H1 (cell line): ENCODE results near the gene KANSL2. TPM values are rescaled to one million over a fixed set of nuclear protein-coding genes. Genes with fewer than 3 reads are reported as not detected.
"Not testable (repeated sequence)": the region's sequence is repeated elsewhere in the genome, so short reads cannot be mapped to it uniquely, and the experiment has no call there.

Experiments used
- CTCF ChIA-PET: fragments of 300-600 bp; sonication (Branson Sonifier 250); formaldehyde crosslinking; loops from one replicate; lab custom pipeline; 2021; ENCODE audit not compliant: partially characterized antibody; lab: Charles Lee
- POLR2A ChIA-PET: fragments of 300-600 bp; sonication (Branson Sonifier 250); formaldehyde crosslinking; loops from one replicate; lab custom pipeline; 2021; ENCODE audit warnings: inconsistent platforms; ENCODE audit not compliant: partially characterized antibody; lab: Charles Lee
- DNase-seq, 2 experiments: peaks; one replicate each; pipeline versions ENCODE4 v3.0.0 to v3.0.0-alpha.2; 2010 to 2022; ENCODE audit warnings: low spot score in 2 of 2, low read depth in 1 of 2, mixed read lengths in 1 of 2
- FAIRE-seq: peaks from 2 replicates; lab custom pipeline; 2011; peaks lifted over from hg19 to GRCh38; lab: Jason Lieb, UNC
- H2AFZ ChIP-seq: 2 replicates; pipeline ENCODE4 v1.8.1; 2012; ENCODE audit warnings: low read length, inconsistent platforms
- H2AK5ac ChIP-seq: 2 replicates; pipeline ENCODE4 v1.6.1; 2013; ENCODE audit warnings: low read depth, low read length
- H2BK120ac ChIP-seq: replicated peaks from 2 replicates; pipeline ENCODE3; 2013; ENCODE audit warnings: low read depth, low read length, inconsistent platforms
- H2BK12ac ChIP-seq: 2 replicates; pipeline ENCODE4 v1.6.1; 2013; ENCODE audit warnings: low read depth, low read length
- H2BK15ac ChIP-seq: 2 replicates; pipeline ENCODE4 v1.6.1; 2013; ENCODE audit warnings: low read length
- H2BK20ac ChIP-seq: 2 replicates; pipeline ENCODE4 v1.6.1; 2013; ENCODE audit warnings: low read length
- H2BK5ac ChIP-seq: 2 replicates; pipeline ENCODE4 v1.6.1; 2013; ENCODE audit warnings: low read depth, low read length
- H3K14ac ChIP-seq: 2 replicates; pipeline ENCODE4 v1.6.1; 2013; ENCODE audit warnings: inconsistent platforms; ENCODE audit not compliant: insufficient read length
- H3K18ac ChIP-seq: 2 replicates; pipeline ENCODE4 v1.6.1; 2013; ENCODE audit warnings: low read length; ENCODE audit errors: extremely low read depth
- H3K23ac ChIP-seq: 2 replicates; pipeline ENCODE4 v1.6.1; 2013; ENCODE audit warnings: inconsistent platforms; ENCODE audit not compliant: insufficient read length
- H3K23me2 ChIP-seq: 2 replicates; pipeline ENCODE4 v1.6.1; 2013; ENCODE audit warnings: low read depth, low read length
- H3K27ac ChIP-seq: 2 replicates; pipeline ENCODE4 v1.6.1; 2011; ENCODE audit warnings: low read depth, low read length, inconsistent platforms
- H3K27me3 ChIP-seq, 4 experiments: replicated peaks in 1 of 4; 1 replicate in 1 of 4; 2 replicates in 3 of 4; pipeline versions ENCODE4 v1.6.1 to v1.8.1; 2011 to 2013; ENCODE audit warnings: low read length in 3 of 4, mild to moderate bottlenecking in 3 of 4, inconsistent platforms in 2 of 4, mixed read lengths in 2 of 4, moderate library complexity in 1 of 4; ENCODE audit not compliant: control insufficient read depth in 3 of 4, insufficient read depth in 3 of 4; ENCODE audit errors: extremely low read depth in 1 of 4
- H3K36me3 ChIP-seq, 4 experiments: 2 replicates each; pipeline versions ENCODE4 v1.6.1 to v1.8.1; 2011 to 2013; ENCODE audit warnings: mild to moderate bottlenecking in 4 of 4, low read length in 3 of 4, moderate library complexity in 2 of 4, control low read depth in 1 of 4, inconsistent platforms in 1 of 4; ENCODE audit not compliant: insufficient read depth in 4 of 4, control insufficient read depth in 2 of 4
- H3K4ac ChIP-seq: replicated peaks from 2 replicates; pipeline ENCODE3; 2013; ENCODE audit warnings: low read length, low read depth, mixed read lengths, inconsistent platforms; ENCODE audit not compliant: insufficient read length
- H3K4me1 ChIP-seq, 4 experiments: replicated peaks in 1 of 4; 1 replicate in 1 of 4; 2 replicates in 3 of 4; pipeline versions ENCODE4 v1.6.1 to v1.8.1; 2011 to 2013; ENCODE audit warnings: low read length in 3 of 4, inconsistent platforms in 2 of 4, mixed read lengths in 1 of 4; ENCODE audit not compliant: insufficient read depth in 4 of 4, control insufficient read depth in 3 of 4
- H3K4me2 ChIP-seq, 2 experiments: 2 replicates each; pipeline versions ENCODE4 v1.6.1 to v1.8.1; 2011 to 2013; ENCODE audit warnings: low read depth in 2 of 2, low read length in 2 of 2, control low read depth in 1 of 2, inconsistent platforms in 1 of 2, mild to moderate bottlenecking in 1 of 2; ENCODE audit not compliant: insufficient read depth in 1 of 2
- H3K4me3 ChIP-seq, 4 experiments: fragments of 200-600, 300-600 bp in 1 of 4; sonication (generic), shearing (Covaris generic), sonication (Bioruptor Twin) in 1 of 4; 2 replicates each; pipeline versions ENCODE4 v1.5.1 to v1.8.1; 2011 to 2016; ENCODE audit warnings: low read length in 4 of 4, low read depth in 3 of 4, control low read depth in 2 of 4, inconsistent platforms in 2 of 4, mild to moderate bottlenecking in 2 of 4, mixed read lengths in 1 of 4, moderate library complexity in 1 of 4; ENCODE audit not compliant: insufficient read depth in 2 of 4; ENCODE audit errors: extremely low read depth in 1 of 4
- H3K56ac ChIP-seq: replicated peaks from 2 replicates; pipeline ENCODE3; 2013; ENCODE audit warnings: low read depth, mild to moderate bottlenecking, mixed read lengths, low read length, inconsistent platforms; ENCODE audit not compliant: insufficient read length
- H3K79me1 ChIP-seq: 2 replicates; pipeline ENCODE4 v1.6.1; 2013; ENCODE audit warnings: low read depth, low read length, control low read depth
- H3K79me2 ChIP-seq, 2 experiments: 2 replicates each; pipeline versions ENCODE4 v1.6.1 to v1.8.1; 2012 to 2013; ENCODE audit warnings: low read length in 2 of 2, mild to moderate bottlenecking in 2 of 2, inconsistent platforms in 1 of 2; ENCODE audit not compliant: insufficient read depth in 2 of 2, control insufficient read depth in 1 of 2
- H3K9ac ChIP-seq, 4 experiments: replicated peaks in 1 of 4; 1 replicate in 1 of 4; 2 replicates in 3 of 4; pipeline versions ENCODE4 v1.6.1 to v1.8.1; 2011 to 2013; ENCODE audit warnings: low read depth in 3 of 4, low read length in 3 of 4, control low read depth in 2 of 4, mild to moderate bottlenecking in 2 of 4, moderate library complexity in 2 of 4, inconsistent platforms in 1 of 4; ENCODE audit errors: extremely low read depth in 1 of 4
- H3K9me3 ChIP-seq, 2 experiments: 2 replicates each; pipeline versions ENCODE4 v1.6.1 to v1.8.1; 2012 to 2013; ENCODE audit warnings: mild to moderate bottlenecking in 2 of 2, moderate library complexity in 2 of 2, control low read depth in 1 of 2, inconsistent platforms in 1 of 2, low read depth in 1 of 2, low read length in 1 of 2, mixed read lengths in 1 of 2; ENCODE audit not compliant: insufficient read depth in 2 of 2
- H4K20me1 ChIP-seq, 2 experiments: replicated peaks in 1 of 2; 2 replicates each; pipeline versions ENCODE3 to v1.8.1; 2011 to 2013; ENCODE audit warnings: inconsistent platforms in 2 of 2, low read length in 2 of 2, mild to moderate bottlenecking in 1 of 2; ENCODE audit not compliant: insufficient read depth in 2 of 2, control insufficient read depth in 1 of 2
- H4K5ac ChIP-seq: 2 replicates; pipeline ENCODE4 v1.6.1; 2013; ENCODE audit warnings: low read length, low read depth, mixed read lengths, inconsistent platforms; ENCODE audit not compliant: insufficient read length
- H4K8ac ChIP-seq: 2 replicates; pipeline ENCODE4 v1.8.0; 2013; ENCODE audit warnings: mild to moderate bottlenecking, moderate library complexity, low read length, inconsistent platforms; ENCODE audit not compliant: insufficient read depth; ENCODE audit errors: extremely low read depth
- H4K91ac ChIP-seq: replicated peaks from 2 replicates; pipeline ENCODE3; 2013; ENCODE audit warnings: low read length, mixed read lengths, inconsistent platforms; ENCODE audit not compliant: insufficient read length
- WGBS, 2 experiments: shearing (Covaris generic) in 1 of 2; methylation state at CpG; one replicate each; pipeline versions ENCODE4 v1.1.6 to v1.1.7; 2013 to 2015; ENCODE audit warnings: low lambda C conversion rate in 2 of 2, mixed read lengths in 2 of 2, inconsistent platforms in 1 of 2, low coverage in 1 of 2, missing lambda C conversion rate in 1 of 2; ENCODE audit not compliant: insufficient replicate concordance in 2 of 2, insufficient coverage in 1 of 2, insufficient read length in 1 of 2; ENCODE audit errors: extremely low coverage in 1 of 2, missing lambda C conversion rate in 1 of 2; 5-methylcytosine and 5-hydroxymethylcytosine counted together
- polyA plus RNA-seq, 7 experiments: library from polyadenylated mRNA; depleted of rRNA in 3 of 7; stranded (reverse) in 5 of 7; unstranded in 2 of 7; fragments of >200 nt in 5 of 7; fragments of 200-250 nt in 2 of 7; gene quantifications; 1 replicate in 5 of 7; 2 replicates in 1 of 7; 4 replicates in 1 of 7; pipeline versions ENCODE4 v1.2.1 to v1.2.3, GENCODE V29; 2011 to 2013; ENCODE audit warnings: missing spikeins in 2 of 7, mixed read lengths in 2 of 7
- total RNA-seq: library from RNA; stranded (reverse); fragmentation: NEBNext Ultra II Directional; extraction: Animal tissue kit (Norgen Biotek cat#: 25700); gene quantifications from 2 replicates; pipeline ENCODE4 v1.2.1, GENCODE V29; 2021

KANSL2 gene
- total and polyA plus RNA-seq, 2 of the 8 experiments (the other 6 are each of a cell fraction or from before 2014, with no cell fraction given) = 48.4 to 50.7 TPM

DNA sequence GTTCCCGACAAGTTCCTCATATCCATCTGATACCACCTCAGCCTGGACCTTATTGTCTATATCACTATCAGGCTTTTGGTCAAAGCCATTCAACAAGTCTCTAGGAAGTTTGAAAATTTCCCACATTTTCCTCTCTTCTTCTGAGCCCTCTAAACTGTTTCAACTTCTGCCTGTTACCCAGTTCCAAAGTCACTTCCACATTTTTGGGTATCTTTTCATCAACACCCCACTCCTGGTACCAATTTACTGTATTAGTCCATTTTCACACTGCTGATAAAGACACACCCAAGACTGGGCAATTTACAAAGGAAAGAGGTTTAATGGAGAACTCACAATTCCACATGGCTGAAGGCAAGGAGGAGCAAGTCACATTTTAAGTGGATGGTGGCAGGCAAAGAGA lies 38.7 kb upstream of the KANSL2 start:
- H3K18ac ChIP-seq, DNase-seq, H2BK12ac ChIP-seq, H2BK15ac ChIP-seq, H4K20me1 ChIP-seq, FAIRE-seq, H4K8ac ChIP-seq, H3K4me1 ChIP-seq, H3K23ac ChIP-seq, H2AFZ ChIP-seq, CTCF ChIA-PET, POLR2A ChIA-PET, H3K27me3 ChIP-seq, H3K4me3 ChIP-seq, H3K27ac ChIP-seq, H2BK20ac ChIP-seq, H3K56ac ChIP-seq, H3K9ac ChIP-seq, H3K79me1 ChIP-seq, H4K91ac ChIP-seq, H3K79me2 ChIP-seq, H3K4ac ChIP-seq, H3K4me2 ChIP-seq, H3K23me2 ChIP-seq, H3K36me3 ChIP-seq, H2AK5ac ChIP-seq, H3K14ac ChIP-seq, H2BK5ac ChIP-seq, H4K5ac ChIP-seq, H2BK120ac ChIP-seq: not testable (repeated sequence)
- WGBS, 2 experiments = 100% methylated on average over 1 of the region's 1 CpG; no CpG with 5 or more reads in 1 of the 2 experiments
- H3K9me3 ChIP-seq = peaks cover 9 to 15% of the 10 kb centered on the region in 2 experiments

DNA sequence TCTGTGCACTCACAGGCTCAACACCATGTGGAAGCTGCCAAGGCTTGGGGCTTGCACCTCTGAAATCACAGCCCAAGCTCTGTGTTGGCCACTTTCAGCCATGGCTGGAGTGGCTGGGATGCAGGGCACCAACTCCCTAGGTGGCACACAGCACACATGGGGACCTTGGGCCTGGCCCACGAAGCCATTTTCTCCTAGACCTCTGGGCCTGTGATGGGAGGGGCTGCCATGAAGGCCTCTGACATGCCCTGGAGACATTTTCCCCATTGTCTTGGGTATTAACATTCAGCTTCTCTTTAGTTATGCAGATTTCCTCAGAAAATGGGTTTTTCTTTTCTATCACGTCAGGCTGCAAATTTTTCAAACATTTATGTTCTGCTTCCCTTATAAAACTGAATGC lies 38.1 kb upstream of the KANSL2 start:
- H4K20me1 ChIP-seq, H2BK15ac ChIP-seq, H3K23me2 ChIP-seq, H2AK5ac ChIP-seq, H4K8ac ChIP-seq, H3K4me3 ChIP-seq, H3K9ac ChIP-seq, H3K23ac ChIP-seq, H3K18ac ChIP-seq, H2BK120ac ChIP-seq, FAIRE-seq, H4K91ac ChIP-seq, H2BK20ac ChIP-seq, H3K4me2 ChIP-seq, H2BK12ac ChIP-seq, H3K36me3 ChIP-seq, H4K5ac ChIP-seq, H3K79me1 ChIP-seq, H2BK5ac ChIP-seq, DNase-seq, H2AFZ ChIP-seq, H3K27me3 ChIP-seq, H3K4me1 ChIP-seq, H3K14ac ChIP-seq, H3K56ac ChIP-seq, H3K27ac ChIP-seq, H3K4ac ChIP-seq: not testable (repeated sequence)
- H3K79me2 ChIP-seq = peaks cover 9 to 12% of the 10 kb centered on the region in 2 experiments
- H3K9me3 ChIP-seq = peaks cover 9 to 15% of the 10 kb centered on the region in 2 experiments
- ChIA-PET POLR2A (interaction anchor here (1.2 kb wide), 1 partner anchor 11 kb away, joined by 3 read pairs; no protein-coding TSS in a partner anchor), CTCF (interaction anchor here (0.7 kb wide), 1 partner anchor 269 kb away, joined by 4 read pairs; no protein-coding TSS in a partner anchor)
- 80% methylated on average over 2 of the region's 2 CpGs; no CpG with 5 or more reads in 1 of the 2 experiments for WGBS, 2 experiments
